BLaER1 treated with 17β-estradiol and CSF1 and Interleukin-3, amounts not matched to agents 10 nM and 100 nM (cell line): Measurements from ENCODE around the gene LYPD5.
A peak's percentile ranks its signal among the peaks of the same experiment; 100 is the strongest.

Source experiments
- H3K27ac ChIP-seq, 11 experiments: shearing (Covaris generic); formaldehyde crosslinking; 2 replicates each; pipeline ENCODE4 v1.8.1; 2022
- H3K27me3 ChIP-seq, 11 experiments: shearing (Covaris generic); formaldehyde crosslinking; 2 replicates each; pipeline ENCODE4 v1.8.1; 2022
- H3K36me3 ChIP-seq, 11 experiments: shearing (Covaris generic); formaldehyde crosslinking; 2 replicates each; pipeline ENCODE4 v1.8.1; 2022
- H3K4me1 ChIP-seq, 10 experiments: shearing (Covaris generic); formaldehyde crosslinking; 2 replicates each; pipeline ENCODE4 v1.8.1; 2022
- H3K4me2 ChIP-seq, 11 experiments: shearing (Covaris generic); formaldehyde crosslinking; 2 replicates each; pipeline ENCODE4 v1.8.1; 2022
- H3K4me3 ChIP-seq, 10 experiments: shearing (Covaris generic); formaldehyde crosslinking; 2 replicates each; pipeline ENCODE4 v1.8.1; 2022
- H3K9ac ChIP-seq, 11 experiments: shearing (Covaris generic); formaldehyde crosslinking; 2 replicates each; pipeline ENCODE4 v1.8.1; 2022
- H3K9me3 ChIP-seq, 11 experiments: shearing (Covaris generic); formaldehyde crosslinking; replicated peaks in 1 of 11; 2 replicates each; pipeline ENCODE4 v1.8.1; 2022
- H4K20me1 ChIP-seq, 11 experiments: shearing (Covaris generic); formaldehyde crosslinking; 2 replicates each; pipeline ENCODE4 v1.8.1; 2022
- Cebpa-rat ChIP-seq, 11 experiments: shearing (Covaris generic); IDR thresholded peaks; 2 replicates each; pipeline ENCODE4 v1.8.1; 2022

The LYPD5 gene

GRCh38 chr19:43759515-43759914 lies 42.7 kb downstream of the LYPD5 start:
- Histone ChIP-seq H4K20me1 (no peaks in the 10 kb centered on the region), H3K36me3 (peaks cover 0 to 7% (median 0%) of the 10 kb centered on the region in 11 experiments; a peak in 3 of 22 replicates), H3K27ac (peak overlapping the region in 8 of 11 experiments; percentile 21 to 98 (median 52); a peak in 14 of 22 replicates), H3K27me3 (no peaks in the 10 kb centered on the region), H3K9ac (0 out of 22 replicates have a peak overlapping the region, but pooled peaks of 1 of the 11 experiments have one; percentile 17), H3K9me3 (no peaks in the 10 kb centered on the region), H3K4me2 (peak overlapping the region in 9 of 11 experiments; percentile 27 to 99 (median 47); a peak in 14 of 22 replicates), H3K4me1 (peaks cover 50 to 89% (median 69%) of the 10 kb centered on the region in 10 experiments), H3K4me3 (no peak overlapping the region)
- TF ChIP-seq Cebpa-rat (IDR thresholded peaks at IDR 0.05) = no peak

GRCh38 chr19:43755256-43755801 lies 46.9 kb downstream of the LYPD5 start:
- Histone ChIP-seq H3K4me1 (peaks cover 52 to 81% (median 69%) of the 10 kb centered on the region in 10 experiments), H3K4me3 (peak overlapping the region; percentile 69 to 87 (median 80)), H3K9me3 (no peaks in the 10 kb centered on the region), H4K20me1 (peaks cover 0 to 31% (median 0%) of the 10 kb centered on the region in 11 experiments; a peak in 4 of 22 replicates), H3K36me3 (peaks cover 16 to 30% (median 23%) of the 10 kb centered on the region in 11 experiments), H3K27me3 (no peaks in the 10 kb centered on the region), H3K4me2 (peak overlapping the region; percentile 92 to 100 (median 97)), H3K9ac (peak overlapping the region; percentile 93 to 99 (median 96)), H3K27ac (peak overlapping the region; percentile 86 to 99 (median 97); a peak in 21 of 22 replicates)
- TF ChIP-seq Cebpa-rat (IDR thresholded peaks at IDR 0.05) = no peak

- Histone ChIP-seq H3K9ac (peak within 1 kb of the TSS; percentile 93 to 99 (median 96)), H3K4me3 (peak within 1 kb of the TSS; percentile 69 to 87 (median 80)), H3K27ac (peak within 1 kb of the TSS; percentile 86 to 99 (median 97)), H3K36me3 (peaks cover 23 to 37% (median 30%) of the 10 kb centered on the region in 11 experiments), H3K4me1 (peaks cover 52 to 81% (median 67%) of the 10 kb centered on the region in 10 experiments), H3K4me2 (peak within 1 kb of the TSS; percentile 92 to 100 (median 97)), H3K27me3 (no peaks in the 10 kb centered on the region), H3K9me3 (no peaks in the 10 kb centered on the region), H4K20me1 (peaks cover 0 to 37% (median 0%) of the 10 kb centered on the region in 11 experiments; a peak in 5 of 22 replicates)
- TF ChIP-seq Cebpa-rat (IDR thresholded peaks at IDR 0.05) = no peak
These were observed 47.6 kb downstream of the LYPD5 start, which contains the start of gene SMG9 for GRCh38 chr19:43754503-43755255. SMG9 (minus strand) TSS chr19:43754962; CDS start chr19:43750741, 4,221 bp downstream.

- H3K4me2 ChIP-seq = peak overlapping the region; percentile 92 to 100 (median 97)
- peak overlapping the region; percentile 93 to 99 (median 96) for H3K9ac ChIP-seq
- peak overlapping the region; percentile 69 to 87 (median 80) for H3K4me3 ChIP-seq
- H3K4me1 ChIP-seq = peaks cover 47 to 81% (median 65%) of the 10 kb centered on the region in 10 experiments
- H4K20me1 ChIP-seq = peaks cover 0 to 42% (median 0%) of the 10 kb centered on the region in 11 experiments; a peak in 5 of 22 replicates
- no peak for TF ChIP-seq Cebpa-rat (IDR thresholded peaks at IDR 0.05)
- H3K9me3 ChIP-seq = no peaks in the 10 kb centered on the region
- H3K27me3 ChIP-seq = no peaks in the 10 kb centered on the region
- peak overlapping the region; percentile 86 to 99 (median 97) for H3K27ac ChIP-seq
- peaks cover 28 to 42% (median 35%) of the 10 kb centered on the region in 11 experiments for H3K36me3 ChIP-seq
These were observed 48.1 kb downstream of the LYPD5 start for GRCh38 chr19:43754253-43754502.

GRCh38 chr19:43752287-43752875 lies 49.9 kb downstream of the LYPD5 start:
- H3K27me3 ChIP-seq = no peaks in the 10 kb centered on the region
- H3K9me3 ChIP-seq = no peaks in the 10 kb centered on the region
- peak overlapping the region in 8 of 11 experiments; percentile 93 to 99 (median 95); a peak in 10 of 22 replicates for H3K9ac ChIP-seq
- peak overlapping the region in 2 of 10 experiments; percentile 77 to 81; a peak in 4 of 20 replicates for H3K4me3 ChIP-seq
- no peak for TF ChIP-seq Cebpa-rat (IDR thresholded peaks at IDR 0.05)
- peaks cover 0 to 46% (median 5%) of the 10 kb centered on the region in 11 experiments; a peak in 5 of 22 replicates for H4K20me1 ChIP-seq
- H3K4me1 ChIP-seq = peaks cover 44 to 81% (median 65%) of the 10 kb centered on the region in 10 experiments
- peak overlapping the region in 7 of 11 experiments; percentile 86 to 98 (median 97); a peak in 7 of 22 replicates for H3K27ac ChIP-seq
- H3K4me2 ChIP-seq = peak overlapping the region; percentile 92 to 100 (median 97); a peak in 20 of 22 replicates
- H3K36me3 ChIP-seq = peaks cover 46 to 60% (median 53%) of the 10 kb centered on the region in 11 experiments

- Histone ChIP-seq H3K9me3 (no peaks in the 10 kb centered on the region), H4K20me1 (peaks cover 0 to 46% (median 5%) of the 10 kb centered on the region in 11 experiments; a peak in 5 of 22 replicates), H3K4me1 (peaks cover 43 to 81% (median 59%) of the 10 kb centered on the region in 10 experiments), H3K36me3 (peaks cover 53 to 67% (median 60%) of the 10 kb centered on the region in 11 experiments), H3K4me3 (no peak overlapping the region), H3K27me3 (no peaks in the 10 kb centered on the region), H3K9ac (no peak overlapping the region), H3K27ac (peak overlapping the region in 2 of 11 experiments; percentile 94 to 98; a peak in 2 of 22 replicates), H3K4me2 (peak overlapping the region in 7 of 11 experiments; percentile 93 to 100 (median 96); a peak in 9 of 22 replicates)
- TF ChIP-seq Cebpa-rat (IDR thresholded peaks at IDR 0.05) = no peak
These were observed 50.6 kb downstream of the LYPD5 start for GRCh38 chr19:43751466-43752220.

GRCh38 chr19:43749898-43750297 lies 52.3 kb downstream of the LYPD5 start:
- H3K4me3 ChIP-seq = no peak overlapping the region
- H3K36me3 ChIP-seq = peaks cover 66 to 79% (median 74%) of the 10 kb centered on the region in 11 experiments
- peak overlapping the region in 2 of 11 experiments; percentile 48 to 70; a peak in 5 of 22 replicates for H3K4me2 ChIP-seq
- H3K27ac ChIP-seq = peak overlapping the region in 3 of 11 experiments; percentile 2 to 20 (median 14); a peak in 4 of 22 replicates
- H3K9ac ChIP-seq = peak overlapping the region in 5 of 11 experiments; percentile 6 to 39 (median 24); a peak in 3 of 22 replicates
- H3K4me1 ChIP-seq = peaks cover 33 to 88% (median 54%) of the 10 kb centered on the region in 10 experiments
- H4K20me1 ChIP-seq = peaks cover 0 to 46% (median 5%) of the 10 kb centered on the region in 11 experiments; a peak in 5 of 22 replicates
- TF ChIP-seq Cebpa-rat (IDR thresholded peaks at IDR 0.05) = no peak
- H3K27me3 ChIP-seq = no peaks in the 10 kb centered on the region
- H3K9me3 ChIP-seq = no peaks in the 10 kb centered on the region

GRCh38 chr19:43749152-43749551 lies 53.1 kb downstream of the LYPD5 start:
- Histone ChIP-seq H3K4me3 (no peak overlapping the region), H3K36me3 (peaks cover 66 to 86% (median 82%) of the 10 kb centered on the region in 11 experiments)
- no peak for TF ChIP-seq Cebpa-rat (IDR thresholded peaks at IDR 0.05)

More at GRCh38 chr19:43749152-43749551, 53.1 kb downstream of the LYPD5 start:
- H4K20me1 ChIP-seq = peaks cover 0 to 46% (median 5%) of the 10 kb centered on the region in 11 experiments; a peak in 5 of 22 replicates
- peak overlapping the region in 5 of 11 experiments; percentile 48 to 70 (median 61); a peak in 7 of 22 replicates for H3K4me2 ChIP-seq
- no peaks in the 10 kb centered on the region for H3K27me3 ChIP-seq
- peak overlapping the region in 4 of 11 experiments; percentile 2 to 26 (median 14); a peak in 3 of 22 replicates for H3K27ac ChIP-seq
- H3K9me3 ChIP-seq = no peaks in the 10 kb centered on the region
- H3K9ac ChIP-seq = peak overlapping the region in 3 of 11 experiments; percentile 14 to 39 (median 35); a peak in 4 of 22 replicates
- H3K4me1 ChIP-seq = peaks cover 33 to 96% (median 61%) of the 10 kb centered on the region in 10 experiments
